ENCODE results near the gene TPX2.

Gene TPX2, protein sequence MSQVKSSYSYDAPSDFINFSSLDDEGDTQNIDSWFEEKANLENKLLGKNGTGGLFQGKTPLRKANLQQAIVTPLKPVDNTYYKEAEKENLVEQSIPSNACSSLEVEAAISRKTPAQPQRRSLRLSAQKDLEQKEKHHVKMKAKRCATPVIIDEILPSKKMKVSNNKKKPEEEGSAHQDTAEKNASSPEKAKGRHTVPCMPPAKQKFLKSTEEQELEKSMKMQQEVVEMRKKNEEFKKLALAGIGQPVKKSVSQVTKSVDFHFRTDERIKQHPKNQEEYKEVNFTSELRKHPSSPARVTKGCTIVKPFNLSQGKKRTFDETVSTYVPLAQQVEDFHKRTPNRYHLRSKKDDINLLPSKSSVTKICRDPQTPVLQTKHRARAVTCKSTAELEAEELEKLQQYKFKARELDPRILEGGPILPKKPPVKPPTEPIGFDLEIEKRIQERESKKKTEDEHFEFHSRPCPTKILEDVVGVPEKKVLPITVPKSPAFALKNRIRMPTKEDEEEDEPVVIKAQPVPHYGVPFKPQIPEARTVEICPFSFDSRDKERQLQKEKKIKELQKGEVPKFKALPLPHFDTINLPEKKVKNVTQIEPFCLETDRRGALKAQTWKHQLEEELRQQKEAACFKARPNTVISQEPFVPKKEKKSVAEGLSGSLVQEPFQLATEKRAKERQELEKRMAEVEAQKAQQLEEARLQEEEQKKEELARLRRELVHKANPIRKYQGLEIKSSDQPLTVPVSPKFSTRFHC

DNA sequence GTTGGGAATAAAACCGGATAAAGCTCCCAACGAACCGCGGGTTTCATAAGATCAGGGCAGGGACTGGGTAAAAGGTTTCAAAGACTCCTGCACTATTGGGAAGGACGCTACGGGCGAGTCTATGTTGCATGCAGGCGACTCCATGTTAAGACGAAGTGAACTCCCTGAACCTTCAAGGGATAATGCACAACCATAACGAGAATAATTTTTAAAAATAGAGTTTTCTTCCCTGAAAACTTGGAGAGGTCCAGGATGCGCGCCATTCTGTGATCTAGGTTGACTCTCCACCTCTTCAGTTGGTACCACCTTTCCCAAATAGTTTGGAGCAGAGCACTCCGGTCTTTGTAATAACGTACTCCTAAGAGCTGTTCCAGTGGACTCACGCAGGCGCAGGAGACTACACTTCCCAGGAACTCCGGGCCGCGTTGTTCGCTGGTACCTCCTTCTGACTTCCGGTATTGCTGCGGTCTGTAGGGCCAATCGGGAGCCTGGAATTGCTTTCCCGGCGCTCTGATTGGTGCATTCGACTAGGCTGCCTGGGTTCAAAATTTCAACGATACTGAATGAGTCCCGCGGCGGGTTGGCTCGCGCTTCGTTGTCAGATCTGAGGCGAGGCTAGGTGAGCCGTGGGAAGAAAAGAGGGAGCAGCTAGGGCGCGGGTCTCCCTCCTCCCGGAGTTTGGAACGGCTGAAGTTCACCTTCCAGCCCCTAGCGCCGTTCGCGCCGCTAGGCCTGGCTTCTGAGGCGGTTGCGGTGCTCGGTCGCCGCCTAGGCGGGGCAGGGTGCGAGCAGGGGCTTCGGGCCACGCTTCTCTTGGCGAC is at the start of gene TPX2:
Gene TPX2, plus strand, starts transcription at position 562 of the 821 bp plus-strand sequence. CDS start 18,187 bp downstream, outside the sequence.
- peak; percentile 85 for DNase-seq

DNA sequence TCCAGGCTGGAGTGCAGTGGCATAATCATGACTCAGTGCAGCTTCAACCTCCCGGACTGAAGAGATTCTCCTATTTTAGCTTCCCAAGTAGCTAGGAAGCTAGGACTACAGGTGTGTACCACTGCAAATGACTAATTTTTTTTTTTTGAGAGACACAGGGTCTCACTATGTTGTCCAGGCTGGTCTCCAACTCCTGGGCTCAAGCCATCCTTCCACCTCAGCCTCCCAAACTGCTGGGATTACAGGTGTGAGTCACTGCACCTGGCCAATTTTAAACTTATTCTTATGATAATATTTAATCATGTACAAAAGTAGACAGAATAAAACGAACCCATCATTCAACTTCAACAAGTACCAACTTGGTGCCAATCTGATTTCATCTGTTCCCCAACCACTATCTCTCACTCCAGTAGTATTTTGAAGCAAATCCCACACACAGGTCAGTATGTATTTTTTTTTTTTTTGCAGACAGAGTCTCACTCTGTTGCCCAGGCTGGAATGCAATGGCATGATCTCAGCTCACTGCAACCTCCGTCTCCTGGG is 48.9 kb upstream of the TPX2 start:
- DNase-seq: no peak

DNA sequence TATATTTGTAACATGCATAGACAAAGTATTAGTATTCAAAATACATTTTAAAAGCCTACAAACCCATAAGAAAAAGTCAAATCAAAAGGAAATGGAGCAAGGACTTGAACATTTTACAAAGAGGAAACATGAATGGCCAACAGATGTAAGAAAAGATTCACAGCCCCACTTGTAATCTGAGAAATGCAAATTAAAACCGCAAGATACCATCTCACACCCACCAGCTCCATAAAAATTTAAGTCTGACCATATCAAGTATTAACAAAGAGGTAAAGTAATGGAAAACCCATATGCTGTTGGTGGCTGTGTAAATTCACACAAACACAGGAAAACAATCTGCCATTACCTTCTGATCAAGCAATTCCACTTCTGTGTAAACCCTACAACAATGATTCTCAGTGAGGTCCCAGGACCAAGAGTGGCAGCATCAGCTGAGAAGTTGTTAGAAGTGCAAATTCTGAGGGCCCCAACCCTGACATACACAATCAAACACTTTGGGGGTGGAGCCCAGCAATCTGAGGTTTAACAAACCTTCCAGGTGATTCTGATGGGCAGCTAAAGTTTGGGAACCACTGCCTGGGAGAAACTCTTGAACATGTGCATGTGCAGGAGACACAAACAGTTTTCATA is 47.3 kb upstream of the TPX2 start:
- DNase-seq: no peak

DNA sequence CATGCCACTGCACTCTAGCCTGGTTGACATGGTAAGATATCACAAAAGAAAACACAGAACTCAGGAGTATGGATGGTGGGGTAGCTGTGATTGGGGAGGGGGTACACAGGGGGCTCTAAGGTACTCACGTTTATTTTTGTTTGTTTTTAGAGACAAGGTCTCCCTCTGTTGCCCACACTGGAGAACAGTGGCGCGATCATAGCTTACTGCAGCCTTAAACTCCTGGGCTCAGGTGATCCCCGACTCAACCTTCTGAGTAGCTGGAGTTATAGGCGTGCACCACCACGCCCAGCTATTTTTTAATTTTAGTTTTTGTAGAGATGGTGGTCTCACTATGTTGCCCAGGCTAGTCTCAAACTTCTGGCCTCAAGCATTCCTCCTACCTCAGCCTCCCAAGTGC is 45.7 kb upstream of the TPX2 start:
- DNase-seq: no peak

DNA sequence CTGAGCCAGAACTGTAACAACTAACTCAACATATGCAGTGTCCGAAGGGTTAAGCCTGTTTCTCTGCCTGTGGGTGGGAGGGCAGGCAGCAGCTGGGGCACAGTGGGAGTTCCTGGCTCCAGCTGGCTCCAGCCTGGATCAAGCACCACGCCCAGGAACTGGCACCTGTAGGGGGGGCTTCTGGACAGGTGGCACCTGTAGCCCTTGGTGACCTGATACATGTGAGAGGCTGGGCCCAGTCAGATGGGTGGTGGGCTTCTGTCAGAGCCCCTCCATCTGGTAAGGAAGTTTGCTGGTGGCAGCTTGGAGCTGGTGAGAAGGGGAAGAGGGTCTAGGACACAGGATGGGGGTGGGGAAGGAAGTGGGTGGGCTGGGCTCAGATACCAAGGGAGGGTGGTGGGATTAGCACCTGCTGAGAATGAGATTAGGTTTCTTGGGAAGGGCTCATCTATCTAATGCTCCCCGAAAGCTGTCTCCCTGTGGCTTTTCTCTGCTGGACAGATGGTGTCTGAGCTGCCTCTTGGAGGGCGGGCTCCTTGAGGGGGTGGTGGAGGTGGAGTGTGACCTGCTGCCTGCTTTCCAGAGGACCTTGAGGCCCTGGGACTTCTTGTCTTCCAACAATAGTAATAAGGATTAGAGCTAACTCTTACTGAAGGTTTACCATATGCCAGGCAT is 45.0 kb upstream of the TPX2 start:
- no peak for DNase-seq

DNA sequence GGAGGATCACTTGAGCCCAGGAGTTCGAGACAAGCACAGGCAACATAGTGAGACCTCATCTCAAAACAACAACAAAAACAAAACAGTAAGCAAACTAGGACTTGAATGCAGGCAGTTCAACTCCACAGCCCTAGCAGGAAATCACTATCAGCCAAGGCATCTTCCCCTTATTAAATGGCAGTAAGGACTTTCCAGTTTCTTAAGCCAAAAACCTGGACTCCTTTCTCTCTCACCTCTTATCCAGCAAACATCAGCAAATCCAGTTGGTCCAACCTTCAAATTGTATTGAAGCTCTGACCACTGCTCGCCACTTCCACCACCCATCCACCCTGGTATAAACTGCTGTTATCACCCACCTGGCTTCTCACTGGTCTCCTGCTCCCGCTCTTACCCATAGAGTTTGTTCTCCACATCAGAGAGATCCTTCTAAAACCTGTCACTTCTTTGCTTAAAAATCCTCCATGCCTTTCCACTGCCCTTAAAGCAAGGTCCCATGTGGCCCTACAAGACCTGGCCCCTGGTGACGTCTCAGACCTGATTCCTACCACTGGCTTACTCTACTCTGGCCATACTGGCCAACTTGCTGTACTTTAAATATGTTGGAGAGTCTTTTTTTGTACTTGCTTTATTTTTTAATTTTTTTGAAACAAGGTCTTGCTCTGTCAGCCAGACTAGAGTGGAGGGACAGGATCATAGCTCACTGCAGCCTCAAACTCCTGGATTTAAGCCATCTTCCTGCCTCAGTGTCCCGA is 44.1 kb upstream of the TPX2 start:
- DNase-seq: no peak

DNA sequence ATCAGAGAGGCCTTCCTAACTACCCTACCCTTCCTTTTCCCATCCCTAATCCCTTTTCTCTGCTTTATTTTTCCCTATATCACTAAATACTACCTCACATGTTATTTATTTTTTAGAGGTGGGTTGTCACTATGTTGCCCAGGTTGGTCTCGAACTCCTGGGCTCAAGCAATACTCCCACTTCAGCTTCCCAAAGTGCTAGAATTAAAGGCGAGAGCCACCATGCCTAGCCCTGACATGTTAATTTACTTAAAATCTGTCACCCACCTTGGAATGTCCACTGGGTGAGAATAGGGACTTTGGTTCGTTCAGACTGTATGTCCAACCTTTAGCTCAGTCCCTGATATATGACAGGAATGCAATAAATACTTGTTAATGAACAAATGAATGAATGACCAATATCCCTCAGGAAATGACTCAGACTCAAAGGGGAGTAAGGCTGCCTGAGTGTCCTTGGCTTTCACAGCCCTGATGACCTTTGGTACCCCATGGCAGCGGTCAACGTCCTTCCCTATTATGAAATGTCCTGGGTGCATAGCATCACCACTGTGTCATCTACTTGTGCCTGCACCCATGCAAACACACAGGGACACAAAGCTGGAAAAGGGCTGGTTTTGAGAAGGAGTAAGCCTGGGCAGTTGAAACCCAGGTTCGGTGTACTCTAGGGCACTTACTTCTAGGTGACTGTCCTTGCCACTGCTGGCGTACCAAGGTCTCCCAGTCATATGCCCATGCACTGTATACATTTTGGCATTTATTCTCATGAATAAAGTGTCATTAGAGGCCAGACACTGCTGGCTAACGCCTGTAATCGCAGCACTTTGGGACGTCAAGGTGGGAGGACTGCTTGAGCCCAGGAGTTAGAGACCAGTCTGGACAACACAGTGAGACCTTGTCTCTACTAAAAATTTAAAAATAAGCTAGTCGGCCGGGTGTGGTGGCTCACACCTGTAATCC is 43.0 kb upstream of the TPX2 start:
- no peak for DNase-seq

DNA sequence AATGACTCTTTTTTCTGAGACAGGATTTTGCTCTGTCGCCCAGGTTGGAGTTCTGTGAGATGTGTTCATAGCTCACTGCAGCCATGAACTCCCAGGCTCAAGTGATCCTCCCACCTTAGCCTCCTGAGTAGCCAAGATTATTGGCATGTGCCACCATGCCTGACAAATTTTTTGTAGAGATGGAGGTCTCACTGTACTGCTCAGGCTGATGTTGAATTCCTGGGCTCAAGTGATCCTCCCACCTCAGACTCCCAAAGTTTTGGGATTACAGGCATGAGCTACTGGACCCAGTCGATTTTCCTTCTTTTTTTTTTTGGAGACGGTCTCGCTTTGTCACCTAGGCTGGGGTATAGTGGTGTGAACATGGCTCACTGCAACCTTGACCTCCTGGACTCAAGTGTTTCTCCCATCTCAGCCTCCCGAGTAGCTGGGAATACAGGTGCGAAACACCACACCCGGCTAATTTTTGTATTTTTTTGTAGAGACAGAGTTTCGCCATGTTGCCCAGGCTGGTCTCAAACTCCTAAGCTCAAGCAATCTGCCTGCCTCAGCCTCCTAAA is 40.8 kb upstream of the TPX2 start:
- DNase-seq: no peak

DNA sequence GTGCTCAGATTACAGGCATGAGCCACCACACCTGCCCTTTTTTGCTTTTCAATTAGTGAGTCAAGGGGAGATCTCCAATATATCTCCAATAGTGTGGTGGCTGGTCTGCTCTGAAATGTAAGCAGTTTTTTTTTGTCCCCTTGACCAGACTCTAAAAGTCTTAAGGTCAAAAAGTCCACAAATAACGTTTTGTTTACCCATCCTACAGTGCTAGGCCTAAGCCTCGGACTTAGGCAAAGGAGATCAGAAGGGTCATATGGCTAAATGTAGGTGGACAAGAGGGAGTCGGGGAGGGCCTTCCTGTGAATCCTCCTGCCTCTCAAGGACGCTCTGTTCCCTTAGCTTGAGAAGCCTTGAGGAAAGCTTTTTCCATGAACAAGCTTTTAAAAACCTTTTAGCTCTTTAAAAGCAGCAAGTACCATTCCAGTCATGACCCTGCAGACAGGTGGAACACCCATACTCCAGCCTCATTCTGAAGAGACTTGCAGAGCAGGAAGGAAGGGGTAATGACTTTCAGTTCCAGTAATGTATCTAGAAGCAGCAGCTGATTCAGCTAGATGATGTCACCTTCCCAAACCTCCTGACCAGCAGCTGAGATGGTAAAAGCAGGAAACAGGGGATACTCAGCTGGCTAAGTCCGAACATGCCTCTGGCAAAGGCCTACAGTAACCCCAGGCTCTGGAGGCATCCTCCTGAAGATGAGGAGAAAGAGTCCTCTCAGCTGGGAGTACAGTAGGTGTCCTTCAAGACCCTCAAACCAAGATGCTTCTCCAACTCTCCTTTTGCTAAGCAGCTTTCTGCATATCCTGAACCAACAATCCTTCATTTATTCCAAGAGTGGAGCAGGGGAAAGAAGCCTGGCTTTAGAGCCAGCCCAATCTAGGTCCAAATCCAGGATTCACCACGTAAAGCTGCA is 40.0 kb upstream of the TPX2 start:
- no peak for DNase-seq

DNA sequence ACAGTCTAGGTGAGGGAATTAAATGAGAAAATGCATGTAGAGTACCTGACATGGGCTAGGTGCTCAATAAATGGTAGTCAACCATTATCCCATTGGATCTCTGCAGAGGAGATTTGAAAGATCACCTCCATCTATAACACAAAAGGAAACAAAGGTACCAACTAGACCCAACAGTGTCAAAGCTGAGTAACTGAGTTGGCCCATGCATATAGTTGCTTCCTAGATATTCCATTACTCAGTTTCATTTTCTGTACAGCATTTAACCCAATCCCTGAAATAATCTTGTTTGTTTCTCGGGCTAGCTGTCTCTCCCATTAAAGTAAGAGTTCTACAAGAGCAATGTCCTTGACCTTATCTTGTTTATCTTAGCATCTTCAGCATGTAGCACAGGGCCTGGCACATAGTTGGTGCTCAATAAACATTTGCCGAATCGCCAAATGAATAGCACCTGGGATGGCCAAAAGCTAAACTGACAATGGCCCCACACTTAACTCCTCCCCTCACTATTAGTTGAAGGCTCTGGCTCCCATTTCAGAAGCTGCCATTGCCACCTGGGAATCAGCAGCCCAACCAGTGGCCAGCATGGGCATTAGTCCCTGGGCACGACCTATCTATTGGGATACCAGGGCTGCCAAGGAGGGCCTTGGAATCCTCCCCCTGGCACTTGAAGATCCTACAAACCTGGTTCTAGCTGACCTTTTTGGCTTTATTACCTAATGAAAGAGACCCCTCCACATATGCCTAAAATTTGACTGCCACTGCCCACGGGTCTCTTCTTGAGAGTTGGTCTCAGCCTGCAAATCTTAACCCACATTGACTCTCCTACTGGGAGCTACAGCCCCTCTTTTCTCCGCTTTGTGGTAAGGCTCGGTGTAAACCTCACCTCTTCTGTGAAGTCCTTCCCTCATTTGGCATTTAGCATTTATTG is 39.0 kb upstream of the TPX2 start:
- no peak for DNase-seq

DNA sequence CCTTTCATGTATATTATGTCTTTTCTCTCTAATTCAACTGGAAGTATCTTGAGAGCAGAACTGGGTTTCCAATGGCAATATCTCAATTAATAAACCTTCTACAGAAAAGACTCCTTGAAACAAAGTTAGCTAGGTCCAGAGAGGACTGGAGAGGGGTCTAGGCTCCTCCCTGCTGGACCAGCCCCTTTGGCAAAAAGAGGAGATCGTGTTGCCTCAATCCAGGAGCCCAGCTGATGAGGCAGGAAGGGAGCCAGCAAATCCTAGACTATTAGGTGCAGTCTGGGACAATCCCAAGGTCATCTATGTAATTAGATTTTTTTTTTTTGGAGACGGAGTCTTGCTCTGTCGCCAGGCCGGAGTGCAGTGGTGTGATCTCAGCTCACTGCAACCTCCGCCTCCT is 38.3 kb upstream of the TPX2 start:
- no peak for DNase-seq

DNA sequence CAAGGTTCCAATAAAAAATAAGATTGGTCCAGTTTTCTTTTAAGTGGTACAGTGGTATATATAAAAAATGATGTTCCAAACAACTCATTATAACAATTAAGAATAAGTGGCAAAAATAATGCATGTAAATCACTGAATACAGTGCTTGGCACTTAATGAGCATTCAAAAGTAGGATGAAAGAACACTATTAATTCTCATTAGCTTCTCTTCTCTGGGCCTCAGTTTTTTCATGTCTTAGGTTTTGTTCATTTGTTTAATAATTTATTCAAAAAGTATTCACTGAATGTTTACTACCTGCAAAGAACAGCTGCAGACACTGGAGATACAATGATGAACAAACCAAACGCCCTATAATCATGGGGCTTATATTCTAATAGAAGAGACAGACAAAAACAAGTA is 37.5 kb upstream of the TPX2 start:
- DNase-seq: no peak

DNA sequence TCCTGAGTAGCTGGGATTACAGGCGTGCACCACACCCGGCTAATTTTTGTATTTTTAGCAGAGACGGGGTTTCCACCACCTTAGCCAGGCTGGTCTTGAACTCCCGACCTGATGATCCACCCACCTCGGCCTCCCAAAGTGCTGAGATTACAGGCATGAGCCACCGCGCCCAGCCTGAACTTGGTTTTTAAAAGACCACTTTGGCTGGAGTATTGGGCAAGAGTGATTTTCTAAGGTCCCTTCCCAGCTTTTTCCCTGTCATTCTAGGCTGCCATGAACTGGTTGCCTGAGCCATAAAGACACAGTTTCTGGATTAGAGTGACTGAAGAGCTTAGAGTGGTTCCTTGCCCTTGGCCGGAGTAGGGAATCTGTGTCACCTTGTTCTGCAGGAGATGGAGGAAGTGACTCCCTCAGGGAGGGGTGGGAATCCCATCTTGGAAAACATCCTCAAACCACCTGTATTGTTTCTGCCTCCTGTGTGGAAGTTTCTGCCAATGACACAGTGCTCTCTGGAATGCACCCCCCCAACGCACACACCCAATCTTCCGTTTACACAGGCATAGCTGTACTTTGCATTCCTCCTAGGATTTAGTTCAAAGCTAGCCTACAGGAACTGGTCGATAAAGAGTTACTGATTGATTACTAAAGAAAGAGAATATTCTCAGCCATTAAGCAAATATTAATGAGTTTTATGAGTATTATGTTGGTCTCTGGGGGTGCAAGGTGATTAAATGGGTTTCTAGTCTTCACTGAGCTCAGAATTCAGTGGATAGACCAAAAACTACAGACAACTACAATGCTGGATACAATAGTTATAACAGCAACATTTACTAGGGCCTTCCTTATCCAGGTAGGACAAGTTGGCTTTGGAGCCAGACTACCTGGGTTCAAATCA is 34.6 kb upstream of the TPX2 start:
- no peak for DNase-seq

DNA sequence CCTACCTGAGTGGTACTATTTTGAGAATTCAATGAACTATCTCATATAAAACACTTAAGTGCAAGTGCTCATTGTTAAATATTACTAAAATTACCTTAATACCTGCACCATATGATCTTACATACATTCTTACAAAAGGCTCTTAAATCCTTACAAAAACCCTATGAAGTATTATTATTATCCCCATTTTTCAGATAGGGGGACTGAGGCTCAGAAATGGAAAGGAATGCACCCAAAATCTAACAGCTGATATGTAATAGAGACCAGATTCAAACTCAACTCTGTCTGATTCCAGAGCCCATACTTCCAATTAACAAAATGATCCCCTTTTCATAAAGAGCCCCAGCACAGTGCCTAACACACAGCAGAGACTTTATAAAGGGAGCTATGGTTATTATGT is 33.9 kb upstream of the TPX2 start:
- DNase-seq: no peak

DNA sequence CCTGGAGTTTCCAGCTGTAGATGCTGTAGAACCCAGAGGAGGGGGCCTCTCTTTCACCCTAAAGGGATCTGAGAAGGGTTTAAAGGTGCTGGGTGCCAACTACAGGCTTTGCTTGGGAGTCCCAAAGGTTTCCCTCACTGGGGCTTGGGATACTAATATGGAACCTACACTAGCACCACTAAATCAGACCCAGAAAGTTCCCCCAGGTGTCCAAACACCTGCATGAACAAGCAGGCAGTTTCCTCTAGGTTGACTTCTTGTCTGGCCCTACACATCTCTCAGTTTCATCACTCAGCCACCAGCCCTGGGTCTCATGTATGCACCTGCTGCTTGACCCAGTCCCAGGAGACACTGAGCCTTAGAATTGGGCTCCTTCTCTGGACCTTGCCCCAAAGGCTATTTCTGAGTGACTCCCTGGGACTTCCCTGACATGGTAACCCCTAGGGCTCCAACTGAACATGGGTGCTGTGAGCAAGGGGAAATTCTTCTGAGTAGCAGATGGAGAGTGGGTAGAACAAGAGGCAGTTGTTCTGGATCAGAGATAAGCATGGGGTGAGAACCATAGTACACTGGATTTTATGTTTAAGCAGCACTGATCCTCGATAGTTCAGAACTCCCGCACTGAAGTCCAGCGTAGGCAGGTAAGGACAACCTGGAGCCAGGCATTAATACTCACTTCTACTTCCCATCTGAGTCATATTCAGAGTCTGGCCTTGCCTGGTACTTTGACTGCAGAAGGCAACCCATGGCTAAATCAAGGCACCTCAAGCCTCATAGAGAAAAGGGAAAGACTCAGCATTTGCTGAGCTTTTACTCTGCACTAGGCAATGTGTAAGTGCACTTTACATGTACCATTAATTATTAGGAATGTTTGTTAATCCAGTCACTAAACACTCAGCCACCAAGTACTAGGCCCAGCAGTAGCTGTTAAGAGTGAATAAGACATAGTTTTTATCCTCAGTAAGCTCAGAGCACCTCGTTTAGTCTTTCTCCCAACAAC is 33.2 kb upstream of the TPX2 start:
- DNase-seq: no peak
